GM21360 (cell line): Measurements from ENCODE around the gene DEAF1.
"Not testable (repeated sequence)": the region's sequence is repeated elsewhere in the genome, so short reads cannot be mapped to it uniquely, and the experiment has no call there.

Experiments
- ATAC-seq: cut with Tn5 transposase; IDR thresholded peaks from one replicate; pipeline ENCODE4 v1.9.1; 2021; ENCODE audit warnings: mild to moderate bottlenecking, moderate library complexity; ENCODE audit not compliant: unreplicated experiment

The DEAF1 gene

GRCh38 chr11:647672-648158 is 47.3 kb downstream of the DEAF1 start:
- not testable (repeated sequence) for ATAC-seq

DNA sequence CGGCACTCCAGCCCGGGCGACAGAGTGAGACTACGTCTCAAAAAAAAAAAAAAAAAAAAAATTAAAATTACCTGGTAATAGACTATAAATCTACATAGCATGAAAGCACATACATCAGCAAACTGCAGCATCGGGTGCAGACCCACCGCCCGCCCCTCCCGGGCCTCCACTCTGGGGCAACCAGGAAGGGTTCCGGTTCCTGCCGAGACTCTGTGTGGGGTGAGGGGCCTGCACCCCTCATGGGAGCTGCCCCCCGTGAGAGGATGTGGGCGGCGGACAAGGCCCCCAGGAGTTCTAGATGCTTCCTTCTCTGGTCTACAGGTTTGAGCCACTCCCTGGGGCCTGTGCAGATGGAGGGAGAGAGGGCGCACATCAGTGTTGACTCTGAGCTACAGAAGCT is 48.8 kb downstream of the DEAF1 start:
- no peak for ATAC-seq

GRCh38 chr11:645536-645935 is 49.5 kb downstream of the DEAF1 start:
- no peak for ATAC-seq

- no peak for ATAC-seq
Measured at GRCh38 chr11:643849-644738, 50.9 kb downstream of the DEAF1 start.

- ATAC-seq, result no peak
Measured at GRCh38 chr11:643366-643765, 51.7 kb downstream of the DEAF1 start.

DNA sequence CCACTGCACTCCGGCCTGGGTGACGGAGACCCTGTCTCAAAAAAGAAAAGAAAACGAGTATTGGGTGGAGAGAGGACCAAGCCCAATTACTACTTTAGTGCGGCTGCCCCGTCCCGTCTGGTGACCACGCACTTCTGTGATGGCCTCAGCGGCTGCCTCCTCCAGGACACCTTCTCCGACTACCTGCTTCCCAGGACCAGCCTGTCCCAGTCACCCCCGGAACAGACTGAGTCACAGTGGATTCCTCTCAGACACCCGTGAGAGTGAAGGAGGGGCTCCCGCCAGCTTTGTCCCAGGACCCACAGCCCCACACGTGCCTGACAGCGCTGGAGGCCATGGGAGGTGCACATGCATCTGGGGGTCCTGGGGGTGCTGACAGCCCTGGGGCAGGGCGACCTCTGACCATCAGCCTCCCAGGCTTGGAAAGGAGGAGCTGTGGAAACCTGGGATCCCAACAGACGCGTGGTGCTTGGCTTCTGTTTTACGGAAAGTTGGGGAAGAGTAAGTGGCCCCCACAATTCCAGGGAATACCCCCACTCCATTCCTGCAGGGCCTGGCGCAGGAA is 53.1 kb downstream of the DEAF1 start:
- ATAC-seq, result no peak

DNA sequence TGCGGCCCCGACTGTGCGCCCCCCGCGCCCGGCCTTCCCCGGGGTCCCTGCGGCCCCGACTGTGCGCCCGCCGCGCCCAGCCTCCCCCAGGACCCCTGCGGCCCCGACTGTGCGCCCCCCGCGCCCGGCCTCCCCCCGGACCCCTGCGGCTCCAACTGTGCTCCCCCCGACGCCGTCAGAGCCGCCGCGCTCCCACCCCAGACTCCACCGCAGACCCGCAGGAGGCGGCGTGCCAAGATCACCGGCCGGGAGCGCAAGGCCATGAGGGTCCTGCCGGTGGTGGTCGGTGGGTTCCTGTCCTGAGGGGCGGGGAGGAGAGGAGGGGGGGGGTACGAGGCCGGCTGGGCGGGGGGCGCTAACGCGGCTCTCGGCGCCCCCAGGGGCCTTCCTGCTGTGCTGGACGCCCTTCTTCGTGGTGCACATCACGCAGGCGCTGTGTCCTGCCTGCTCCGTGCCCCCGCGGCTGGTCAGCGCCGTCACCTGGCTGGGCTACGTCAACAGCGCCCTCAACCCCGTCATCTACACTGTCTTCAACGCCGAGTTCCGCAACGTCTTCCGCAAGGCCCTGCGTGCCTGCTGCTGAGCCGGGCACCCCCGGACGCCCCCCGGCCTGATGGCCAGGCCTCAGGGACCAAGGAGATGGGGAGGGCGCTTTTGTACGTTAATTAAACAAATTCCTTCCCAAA is 54.9 kb downstream of the DEAF1 start:
- no peak for ATAC-seq

DNA sequence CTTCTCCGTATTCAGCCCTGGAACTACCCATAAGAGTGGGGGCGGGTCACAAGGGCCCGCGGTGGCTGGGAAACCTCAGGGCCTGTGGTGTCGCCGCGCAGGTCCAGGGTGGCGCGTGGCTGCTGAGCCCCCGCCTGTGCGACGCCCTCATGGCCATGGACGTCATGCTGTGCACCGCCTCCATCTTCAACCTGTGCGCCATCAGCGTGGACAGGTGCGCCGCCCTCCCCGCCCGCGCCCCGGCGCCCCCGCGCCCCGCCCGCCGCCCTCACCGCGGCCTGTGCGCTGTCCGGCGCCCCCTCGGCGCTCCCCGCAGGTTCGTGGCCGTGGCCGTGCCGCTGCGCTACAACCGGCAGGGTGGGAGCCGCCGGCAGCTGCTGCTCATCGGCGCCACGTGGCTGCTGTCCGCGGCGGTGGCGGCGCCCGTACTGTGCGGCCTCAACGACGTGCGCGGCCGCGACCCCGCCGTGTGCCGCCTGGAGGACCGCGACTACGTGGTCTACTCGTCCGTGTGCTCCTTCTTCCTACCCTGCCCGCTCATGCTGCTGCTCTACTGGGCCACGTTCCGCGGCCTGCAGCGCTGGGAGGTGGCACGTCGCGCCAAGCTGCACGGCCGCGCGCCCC is 55.6 kb downstream of the DEAF1 start:
- no peak for ATAC-seq

DNA sequence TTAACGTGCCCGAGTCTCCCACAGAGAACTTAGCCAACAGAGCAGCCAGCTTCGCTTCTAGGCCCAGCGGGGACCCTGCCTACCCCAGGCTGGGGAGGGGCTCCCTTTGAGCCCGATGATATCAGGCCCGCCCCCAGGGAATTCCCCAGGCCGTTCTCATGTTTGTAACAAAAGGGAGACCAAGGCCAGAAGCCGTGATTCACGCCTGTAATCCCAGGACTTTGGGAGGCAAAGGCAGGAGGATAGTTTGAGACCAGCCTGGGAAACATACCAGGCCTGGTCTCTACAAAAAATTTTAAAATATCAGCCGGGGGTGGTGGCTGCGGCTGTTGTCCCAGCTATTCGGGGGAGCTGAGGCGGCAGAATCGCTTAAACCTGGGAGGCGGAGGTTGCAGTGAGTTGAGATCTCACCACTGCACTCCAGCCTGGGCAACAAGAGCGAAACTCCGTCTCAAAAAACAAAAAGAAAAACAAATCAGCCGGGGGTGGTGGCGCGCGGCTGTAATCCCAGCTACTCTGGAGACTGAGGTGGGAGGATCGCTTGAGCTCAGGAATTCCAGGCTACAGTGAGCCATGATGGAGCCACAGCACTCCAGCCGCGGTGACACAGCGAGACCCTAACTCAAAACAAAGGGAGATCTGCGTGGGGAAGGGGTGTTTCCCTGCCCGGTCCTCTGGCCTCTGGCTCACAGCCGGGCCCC is 56.2 kb downstream of the DEAF1 start:
- no peak for ATAC-seq

GRCh38 chr11:637593-638521 is 57.2 kb downstream of the DEAF1 start:
- ATAC-seq, result no peak

- no peak for ATAC-seq
Measured at GRCh38 chr11:637333-637592, 57.8 kb downstream of the DEAF1 start.

DNA sequence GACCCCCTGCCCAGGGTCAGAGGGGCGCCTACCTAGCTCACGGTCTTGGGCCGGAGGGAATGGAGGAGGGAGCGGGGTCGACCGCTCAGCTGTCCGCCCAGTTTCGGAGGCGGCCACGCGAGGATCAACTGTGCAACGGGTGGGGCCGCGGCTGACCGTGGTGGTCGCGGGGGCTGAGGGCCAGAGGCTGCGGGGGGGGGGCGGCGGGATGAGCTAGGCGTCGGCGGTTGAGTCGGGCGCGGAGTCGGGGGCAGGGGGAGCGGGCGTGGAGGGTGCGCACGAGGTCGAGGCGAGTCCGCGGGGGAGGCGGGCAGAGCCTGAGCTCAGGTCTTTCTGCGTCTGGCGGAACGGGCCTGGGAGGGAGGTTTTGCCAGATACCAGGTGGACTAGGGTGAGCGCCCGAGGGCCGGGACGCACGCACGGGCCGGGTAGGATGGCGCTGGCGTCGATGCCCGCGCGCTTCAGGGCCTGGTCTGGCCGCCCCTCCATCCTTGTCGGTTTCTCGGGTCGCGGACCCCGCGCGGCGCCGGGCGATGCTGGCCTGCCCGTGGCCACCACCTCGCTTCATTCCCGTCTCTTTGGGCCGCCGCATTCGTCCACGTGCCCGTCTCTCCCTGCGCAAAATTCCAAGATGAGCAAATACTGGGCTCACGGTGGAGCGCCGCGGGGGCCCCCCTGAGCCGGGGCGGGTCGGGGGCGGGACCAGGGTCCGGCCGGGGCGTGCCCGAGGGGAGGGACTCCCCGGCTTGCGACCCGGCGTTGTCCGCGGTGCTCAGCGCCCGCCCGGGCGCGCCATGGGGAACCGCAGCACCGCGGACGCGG is 58.3 kb downstream of the DEAF1 start, which contains the start of gene DRD4:
DRD4 (plus strand) TSS at position 759 of the 822 bp plus-strand sequence; CDS start at position 795, 36 bp downstream.
- ATAC-seq, result no peak

GRCh38 chr11:635945-636510 is 59.0 kb downstream of the DEAF1 start:
- no peak for ATAC-seq

- ATAC-seq, result no peak
Measured at GRCh38 chr11:630871-631270, 64.2 kb downstream of the DEAF1 start.

GRCh38 chr11:629237-629583 is 65.8 kb downstream of the DEAF1 start:
- no peak for ATAC-seq

- no peak for ATAC-seq
Measured at GRCh38 chr11:628056-628455, 67.0 kb downstream of the DEAF1 start.

GRCh38 chr11:627308-627576 is 67.8 kb downstream of the DEAF1 start:
- no peak for ATAC-seq

GRCh38 chr11:626475-627307 is 68.3 kb downstream of the DEAF1 start, which contains the start of gene SCT:
SCT (minus strand) TSS chr11:627181; CDS start chr11:627143, 38 bp downstream.
- ATAC-seq, result no peak
